ENCODE results near the gene CRY1.
A peak's percentile ranks its signal among the peaks of the same experiment; 100 is the strongest.
"Not testable (repeated sequence)": the region's sequence is repeated elsewhere in the genome, so short reads cannot be mapped to it uniquely, and the experiment has no call there.

Gene CRY1

GRCh38 chr12:106999446-106999845 lies 93.9 kb downstream of the CRY1 start:
- no peak for DNase-seq

DNA sequence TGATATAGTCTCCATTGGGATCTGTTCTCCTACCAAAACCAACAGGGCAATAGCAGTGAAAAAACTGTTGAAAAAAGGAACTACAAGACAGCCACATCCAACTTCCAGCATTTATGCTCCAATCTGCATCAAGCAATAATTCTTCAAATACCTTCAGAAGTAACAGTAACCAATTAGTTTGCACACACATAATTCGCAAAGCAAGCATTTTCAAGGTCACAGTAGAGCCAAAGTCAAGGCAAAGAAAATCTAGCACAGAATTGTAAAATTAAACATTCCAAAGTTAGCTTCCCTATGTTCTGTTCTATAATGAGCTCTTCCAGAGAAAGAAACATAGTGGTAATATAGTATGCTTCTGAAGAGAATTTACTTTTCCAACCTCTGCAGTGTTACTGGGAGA lies 95.4 kb downstream of the CRY1 start:
- no peak for DNase-seq

GRCh38 chr12:106996102-106996501 lies 97.2 kb downstream of the CRY1 start:
- not testable (repeated sequence) for DNase-seq

DNA sequence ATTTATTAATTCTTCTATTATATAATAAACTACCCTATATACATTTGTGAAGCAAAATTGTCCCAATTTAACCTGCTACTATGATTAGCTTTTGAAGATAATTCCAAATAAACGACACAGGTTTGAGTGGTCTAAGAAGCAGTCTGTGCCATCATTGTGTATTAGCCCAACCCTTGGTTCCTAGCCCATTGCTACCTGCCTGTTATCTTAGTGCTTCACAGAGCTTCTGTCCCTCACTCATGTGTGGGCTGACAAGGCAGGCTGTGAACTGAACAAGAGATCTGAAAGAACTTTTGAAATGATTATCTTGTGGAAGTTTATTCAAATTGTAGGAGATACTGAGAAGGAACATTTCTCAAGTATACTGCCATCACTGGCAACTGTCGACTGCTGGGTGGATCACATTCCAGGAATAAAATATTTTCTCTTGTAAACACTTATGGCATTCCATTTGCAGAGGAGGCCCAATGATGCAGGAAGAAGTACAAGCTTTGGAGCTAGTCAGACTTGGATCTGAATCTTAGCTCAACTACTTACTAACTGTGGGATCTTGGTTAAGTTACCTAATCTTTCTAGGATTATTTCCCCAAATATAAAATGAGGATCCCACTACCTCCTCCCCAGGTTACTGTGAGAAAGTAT lies 98.6 kb downstream of the CRY1 start:
- no peak for DNase-seq

DNA sequence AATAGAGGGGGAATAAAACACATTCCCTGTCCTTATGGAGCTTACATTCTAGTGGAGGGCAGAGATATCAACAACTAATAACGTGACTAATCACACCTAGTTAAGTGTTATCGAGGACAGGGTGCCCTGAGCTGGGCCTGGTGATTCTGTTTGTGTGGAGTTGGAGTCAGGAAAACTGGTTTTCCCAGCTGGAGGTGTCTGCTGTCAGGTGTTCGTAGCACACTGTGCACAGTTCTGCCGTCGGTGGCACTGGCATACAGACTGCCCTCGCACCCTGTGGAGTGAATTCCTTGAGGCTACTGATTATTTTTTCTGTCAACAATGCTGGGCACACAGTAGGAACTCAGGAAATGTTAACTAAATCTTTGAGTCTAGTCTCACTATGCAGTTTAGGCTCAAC lies 105.5 kb downstream of the CRY1 start:
- no peak for DNase-seq

GRCh38 chr12:106986625-106987389 lies 106.5 kb downstream of the CRY1 start, which contains the start of gene MTERF2:
MTERF2 (minus strand) TSS chr12:106987146; CDS start chr12:106978714, 8,432 bp downstream.
- DNase-seq = peak; percentile 63 to 70

GRCh38 chr12:106986135-106986534 lies 107.2 kb downstream of the CRY1 start:
- DNase-seq = no peak

DNA sequence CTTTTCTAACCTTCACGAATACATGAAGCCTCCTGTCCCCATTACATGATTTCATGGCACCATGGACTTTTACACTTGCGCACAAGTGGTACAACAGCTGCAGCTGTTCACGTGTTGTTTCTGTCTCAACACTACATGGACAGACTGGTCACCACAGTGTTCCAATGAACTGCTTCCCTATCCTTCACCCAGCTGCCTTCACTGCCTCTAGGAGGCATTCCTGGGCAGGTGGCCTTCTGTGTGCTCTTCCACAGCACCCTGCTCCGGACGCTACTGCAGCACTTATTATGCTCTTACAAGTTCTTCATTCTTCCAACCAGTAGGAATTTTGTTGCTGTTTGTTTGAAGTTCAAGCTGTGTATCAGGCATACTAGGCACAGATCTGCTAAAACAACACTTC lies 107.9 kb downstream of the CRY1 start:
- no peak for DNase-seq

DNA sequence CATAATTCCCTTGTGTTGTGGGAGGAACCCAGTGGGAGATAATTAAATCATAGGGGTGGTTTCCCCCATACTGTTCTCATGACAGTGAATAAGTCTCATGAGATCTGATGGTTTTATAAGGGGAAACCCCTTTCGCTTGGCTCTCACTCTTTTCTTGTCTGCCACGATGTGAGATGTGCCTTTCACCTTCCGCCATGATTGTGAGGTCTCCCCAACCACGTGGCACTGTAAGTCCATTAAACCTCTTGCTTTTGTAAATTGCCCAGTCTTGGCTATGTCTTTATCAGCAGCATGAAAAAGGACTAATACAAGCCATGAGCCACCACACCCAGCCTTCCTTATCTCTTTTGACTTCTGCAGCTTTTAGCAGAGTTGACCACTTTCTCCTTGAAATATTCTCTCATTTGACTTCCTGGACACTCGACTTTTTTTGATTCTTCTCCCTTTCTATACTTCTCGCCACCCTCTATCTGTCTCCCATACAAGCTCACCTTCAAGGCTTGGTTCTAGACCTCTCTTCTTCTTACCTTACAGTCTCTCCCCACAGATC lies 108.7 kb downstream of the CRY1 start:
- no peak for DNase-seq

GRCh38 chr12:106982229-106982628 lies 111.1 kb downstream of the CRY1 start:
- DNase-seq = no peak

- no peak for DNase-seq
Observed at GRCh38 chr12:106981788-106982187, 111.6 kb downstream of the CRY1 start.

DNA sequence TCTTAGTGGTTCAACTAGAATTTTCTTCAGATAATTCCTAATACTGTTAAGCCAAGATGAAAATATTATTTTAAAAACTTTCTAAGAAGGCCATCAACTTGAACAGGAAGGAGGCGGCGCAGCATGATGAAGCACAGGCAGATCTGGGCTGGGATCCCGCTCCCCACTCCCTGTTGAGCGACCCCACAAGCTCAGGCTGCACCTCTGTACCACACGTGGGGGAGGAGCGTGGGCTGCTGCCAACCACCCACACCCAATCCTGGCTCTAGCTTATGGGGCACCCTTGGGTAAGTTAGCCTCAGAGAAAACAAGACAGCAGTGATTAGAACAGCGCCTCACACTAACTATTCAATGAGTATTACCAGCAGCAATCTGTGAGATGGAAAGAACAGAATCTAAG lies 112.4 kb downstream of the CRY1 start:
- no peak for DNase-seq

DNA sequence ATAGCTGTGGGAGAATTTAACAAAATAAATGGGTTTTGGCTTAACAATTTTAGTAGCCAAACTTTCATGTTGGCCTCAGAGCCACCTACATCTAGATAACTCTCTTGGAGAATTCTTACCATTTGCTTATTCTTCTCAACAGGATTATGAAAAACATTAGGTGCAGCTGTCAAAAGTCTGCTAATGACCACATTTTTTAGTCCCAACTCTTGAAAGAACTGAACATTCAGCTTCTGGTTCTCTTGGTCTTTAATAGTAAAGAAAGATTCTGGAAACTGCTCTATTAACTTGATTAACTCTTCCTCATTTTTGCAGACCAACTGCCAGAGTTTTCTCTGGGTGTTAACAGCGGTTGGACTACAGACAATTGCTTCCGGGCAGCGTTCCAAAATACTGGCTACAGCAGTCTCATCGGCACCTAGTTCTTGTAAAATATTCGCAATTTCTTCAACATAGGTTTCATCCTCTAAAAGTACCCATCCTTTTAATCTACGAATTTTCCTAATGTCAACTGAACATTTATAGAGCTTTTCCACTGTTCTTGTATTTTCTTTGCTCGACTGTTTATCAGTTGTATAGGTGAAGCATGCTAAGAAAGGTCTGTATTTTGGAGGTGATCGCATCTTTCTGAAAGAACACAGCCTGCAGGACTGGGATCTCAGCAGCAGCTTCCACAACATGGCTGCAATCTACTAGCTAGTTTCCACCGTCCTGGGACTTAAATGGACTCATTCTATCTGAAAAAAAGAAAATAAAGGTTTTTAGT lies 115.1 kb downstream of the CRY1 start:
- DNase-seq = no peak

DNA sequence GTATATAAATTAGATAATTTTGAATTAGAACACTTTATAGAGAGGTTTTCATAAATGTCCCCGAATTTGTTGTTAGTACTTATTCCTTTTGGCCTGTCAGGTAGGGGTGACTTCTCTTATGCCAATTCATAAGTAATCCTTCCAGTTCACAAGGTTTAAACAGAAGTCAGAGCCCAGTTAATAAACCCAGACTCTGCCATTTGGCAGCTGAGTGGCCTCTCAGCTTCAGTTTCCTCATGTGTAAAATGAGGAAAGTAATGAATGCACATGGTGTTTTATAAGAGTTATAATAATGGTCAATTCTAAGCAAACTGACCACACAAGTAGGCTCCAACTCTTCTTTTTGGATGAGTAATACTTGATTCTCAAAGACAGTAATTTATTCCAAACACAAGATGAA lies 116.7 kb downstream of the CRY1 start:
- no peak for DNase-seq

GRCh38 chr12:106975993-106976658 lies 117.2 kb downstream of the CRY1 start:
- DNase-seq = no peak

DNA sequence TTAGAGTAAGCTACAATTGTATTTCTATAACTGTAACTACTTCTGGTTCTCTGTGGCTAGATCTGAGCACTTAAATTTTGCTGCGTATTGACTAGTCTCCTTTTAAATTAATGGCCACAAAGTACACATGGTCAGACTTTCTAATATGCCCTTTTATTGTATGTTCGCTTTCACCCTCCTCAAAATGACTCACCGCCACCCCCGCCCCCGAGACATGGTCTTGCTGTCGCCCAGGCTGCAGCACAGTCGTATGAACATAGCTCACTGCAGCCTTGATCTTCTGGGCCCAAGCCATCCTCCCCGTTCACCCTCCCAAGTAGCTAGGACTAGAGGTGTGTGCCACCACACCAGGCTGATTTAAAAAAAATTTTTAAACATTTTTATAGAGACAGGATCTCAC lies 118.3 kb downstream of the CRY1 start:
- DNase-seq = no peak

GRCh38 chr12:106974511-106974910 lies 118.8 kb downstream of the CRY1 start:
- no peak for DNase-seq

- DNase-seq = no peak
Observed at GRCh38 chr12:106973545-106973944, 119.8 kb downstream of the CRY1 start.

DNA sequence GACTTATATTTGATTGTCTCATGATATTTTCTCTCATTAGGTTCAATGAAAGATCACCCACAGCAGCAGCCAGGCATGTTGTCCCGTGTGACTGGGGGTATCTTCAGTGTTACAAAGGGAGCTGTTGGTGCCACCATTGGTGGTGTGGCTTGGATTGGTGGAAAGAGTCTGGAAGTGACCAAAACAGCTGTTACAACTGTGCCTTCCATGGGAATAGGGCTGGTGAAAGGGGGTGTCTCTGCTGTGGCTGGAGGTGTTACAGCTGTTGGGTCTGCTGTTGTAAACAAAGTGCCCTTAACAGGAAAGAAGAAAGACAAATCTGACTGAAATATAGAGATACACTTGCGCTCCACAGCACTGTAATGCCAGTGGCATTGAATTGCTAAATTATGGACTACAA lies 122.3 kb downstream of the CRY1 start:
- DNase-seq = no peak

GRCh38 chr12:106964526-106964925 lies 128.8 kb downstream of the CRY1 start:
- no peak for DNase-seq

DNA sequence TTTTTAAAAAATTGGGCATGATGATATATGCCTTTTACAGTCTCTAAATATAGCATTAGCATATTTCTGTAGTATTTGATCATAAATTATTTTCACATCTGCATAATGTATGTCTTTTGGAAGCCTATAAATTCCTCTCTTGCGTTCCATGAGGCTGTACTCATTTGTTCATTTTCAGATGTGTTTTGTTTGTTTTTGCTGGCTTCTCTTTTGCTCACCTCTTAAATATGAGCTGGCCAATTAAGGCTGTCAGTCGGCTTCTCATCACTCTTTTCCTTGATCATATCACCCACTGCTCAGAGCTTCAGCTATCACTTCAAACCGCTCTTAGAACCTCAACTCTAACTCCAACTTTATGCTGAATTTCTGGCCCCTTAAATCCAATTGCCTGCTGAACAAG lies 131.1 kb downstream of the CRY1 start:
- DNase-seq = no peak

DNA sequence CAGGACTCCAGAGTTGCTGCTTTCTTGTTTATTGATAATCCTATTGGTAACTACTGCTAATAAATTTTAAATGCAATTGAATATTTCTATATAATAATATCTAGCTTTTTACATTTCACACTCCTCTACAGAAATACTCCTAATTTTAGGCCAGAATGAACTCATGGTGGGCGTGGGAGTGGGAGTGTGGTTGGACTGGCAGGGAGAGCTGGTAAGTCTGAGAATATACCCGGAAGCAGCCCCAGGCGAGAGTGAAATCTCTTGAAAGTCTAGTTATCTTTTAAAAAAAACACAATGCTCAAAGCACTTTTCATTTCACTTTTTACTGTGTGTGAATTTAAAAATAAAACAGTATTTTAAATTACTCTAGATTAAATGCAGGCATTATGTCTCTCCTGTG lies 132.9 kb downstream of the CRY1 start:
- peak in 1 of 2 donors; percentile 24 for DNase-seq

- no peak for DNase-seq
Observed at GRCh38 chr12:106957583-106957982, 135.8 kb downstream of the CRY1 start.
